K562 (cell line): ENCODE results near the gene DNAJC6. TPM values are rescaled to one million over a fixed set of nuclear protein-coding genes. Genes with fewer than 3 reads are reported as not detected.

Experiments
- E2F1 ChIP-seq: sonication (generic); formaldehyde crosslinking; IDR thresholded peaks from 2 replicates; pipeline ENCODE4 v1.8.1; 2023; ENCODE audit warnings: mild to moderate bottlenecking, missing genetic modification reagents, moderate library complexity
- ETS2 ChIP-seq: IDR thresholded peaks from 2 replicates; pipeline ENCODE4 v1.6.1; 2016; ENCODE audit warnings: borderline replicate concordance, missing genetic modification characterization, mild to moderate bottlenecking, moderate library complexity, missing compliant biosample characterization; ENCODE audit not compliant: poor library complexity, severe bottlenecking
- PTRF ChIP-seq: fragments of 450-650 bp; IDR thresholded peaks from 2 replicates; pipeline ENCODE4 v1.6.1; 2016; ENCODE audit warnings: mild to moderate bottlenecking, missing genetic modification characterization, missing compliant biosample characterization
- SUPT5H ChIP-seq: fragments of 450-650 bp; IDR thresholded peaks from 2 replicates; pipeline ENCODE4 v1.6.1; 2016
- TAF1 ChIP-seq: IDR thresholded peaks from 2 replicates; pipeline ENCODE4 v1.6.1; 2011; ENCODE audit warnings: mild to moderate bottlenecking, low read length, moderate library complexity; ENCODE audit not compliant: insufficient read depth, control insufficient read depth, severe bottlenecking; ENCODE audit errors: extremely low read depth
- ZFP91 ChIP-seq: sonication (generic); formaldehyde crosslinking; IDR thresholded peaks from 2 replicates; pipeline ENCODE4 v1.8.0; 2022; ENCODE audit warnings: mild to moderate bottlenecking, missing genetic modification reagents
- ZNF445 ChIP-seq: fragments of 250-450 bp; sonication (Bioruptor Pico); IDR thresholded peaks from 2 replicates; pipeline ENCODE4 v1.4.0; 2020; ENCODE audit warnings: low read depth, mild to moderate bottlenecking, moderate library complexity
- polyA plus RNA-seq, 8 experiments: library from polyadenylated mRNA; depleted of rRNA in 4 of 8; stranded (reverse) in 5 of 8; unstranded in 3 of 8; fragments of >200 nt; fragmentation: Nextera tagmentation in 2 of 8; fragmentation: Illumina TruSeq in 1 of 8; extraction: Ambion mirVana in 2 of 8; extraction: Trizol in 1 of 8; gene quantifications; 2 replicates each; pipeline versions ENCODE4 v1.2.1 to v1.2.3, GENCODE V29; 2011 to 2014; ENCODE audit warnings: inconsistent platforms in 1 of 8, missing spikeins in 1 of 8
- total RNA-seq, 7 experiments: library from RNA; depleted of rRNA in 6 of 7; stranded (reverse); fragments of >200 nt in 6 of 7; fragmentation: Illumina TruSeq in 2 of 7; extraction: Trizol in 2 of 7; gene quantifications; 2 replicates each; pipeline versions ENCODE4 v1.2.1 to v1.2.3, GENCODE V29; 2011 to 2021; ENCODE audit warnings: low replicate concordance in 1 of 7
- TF ChIP-seq, protein P1 (sequence below): fragments of 200-600 bp; sonication (generic); IDR thresholded peaks from one replicate; pipeline ENCODE4 v1.6.1; 2012; ENCODE audit warnings: mild to moderate bottlenecking, low read depth, low read length, inconsistent platforms

The DNAJC6 gene
- total and polyA plus RNA-seq, 9 of the 15 experiments (the other 6 are each of a cell fraction or from before 2014, with no cell fraction given) = 6.7 to 78.7 (median 28.0) TPM

- TF ChIP-seq, protein P1, sequence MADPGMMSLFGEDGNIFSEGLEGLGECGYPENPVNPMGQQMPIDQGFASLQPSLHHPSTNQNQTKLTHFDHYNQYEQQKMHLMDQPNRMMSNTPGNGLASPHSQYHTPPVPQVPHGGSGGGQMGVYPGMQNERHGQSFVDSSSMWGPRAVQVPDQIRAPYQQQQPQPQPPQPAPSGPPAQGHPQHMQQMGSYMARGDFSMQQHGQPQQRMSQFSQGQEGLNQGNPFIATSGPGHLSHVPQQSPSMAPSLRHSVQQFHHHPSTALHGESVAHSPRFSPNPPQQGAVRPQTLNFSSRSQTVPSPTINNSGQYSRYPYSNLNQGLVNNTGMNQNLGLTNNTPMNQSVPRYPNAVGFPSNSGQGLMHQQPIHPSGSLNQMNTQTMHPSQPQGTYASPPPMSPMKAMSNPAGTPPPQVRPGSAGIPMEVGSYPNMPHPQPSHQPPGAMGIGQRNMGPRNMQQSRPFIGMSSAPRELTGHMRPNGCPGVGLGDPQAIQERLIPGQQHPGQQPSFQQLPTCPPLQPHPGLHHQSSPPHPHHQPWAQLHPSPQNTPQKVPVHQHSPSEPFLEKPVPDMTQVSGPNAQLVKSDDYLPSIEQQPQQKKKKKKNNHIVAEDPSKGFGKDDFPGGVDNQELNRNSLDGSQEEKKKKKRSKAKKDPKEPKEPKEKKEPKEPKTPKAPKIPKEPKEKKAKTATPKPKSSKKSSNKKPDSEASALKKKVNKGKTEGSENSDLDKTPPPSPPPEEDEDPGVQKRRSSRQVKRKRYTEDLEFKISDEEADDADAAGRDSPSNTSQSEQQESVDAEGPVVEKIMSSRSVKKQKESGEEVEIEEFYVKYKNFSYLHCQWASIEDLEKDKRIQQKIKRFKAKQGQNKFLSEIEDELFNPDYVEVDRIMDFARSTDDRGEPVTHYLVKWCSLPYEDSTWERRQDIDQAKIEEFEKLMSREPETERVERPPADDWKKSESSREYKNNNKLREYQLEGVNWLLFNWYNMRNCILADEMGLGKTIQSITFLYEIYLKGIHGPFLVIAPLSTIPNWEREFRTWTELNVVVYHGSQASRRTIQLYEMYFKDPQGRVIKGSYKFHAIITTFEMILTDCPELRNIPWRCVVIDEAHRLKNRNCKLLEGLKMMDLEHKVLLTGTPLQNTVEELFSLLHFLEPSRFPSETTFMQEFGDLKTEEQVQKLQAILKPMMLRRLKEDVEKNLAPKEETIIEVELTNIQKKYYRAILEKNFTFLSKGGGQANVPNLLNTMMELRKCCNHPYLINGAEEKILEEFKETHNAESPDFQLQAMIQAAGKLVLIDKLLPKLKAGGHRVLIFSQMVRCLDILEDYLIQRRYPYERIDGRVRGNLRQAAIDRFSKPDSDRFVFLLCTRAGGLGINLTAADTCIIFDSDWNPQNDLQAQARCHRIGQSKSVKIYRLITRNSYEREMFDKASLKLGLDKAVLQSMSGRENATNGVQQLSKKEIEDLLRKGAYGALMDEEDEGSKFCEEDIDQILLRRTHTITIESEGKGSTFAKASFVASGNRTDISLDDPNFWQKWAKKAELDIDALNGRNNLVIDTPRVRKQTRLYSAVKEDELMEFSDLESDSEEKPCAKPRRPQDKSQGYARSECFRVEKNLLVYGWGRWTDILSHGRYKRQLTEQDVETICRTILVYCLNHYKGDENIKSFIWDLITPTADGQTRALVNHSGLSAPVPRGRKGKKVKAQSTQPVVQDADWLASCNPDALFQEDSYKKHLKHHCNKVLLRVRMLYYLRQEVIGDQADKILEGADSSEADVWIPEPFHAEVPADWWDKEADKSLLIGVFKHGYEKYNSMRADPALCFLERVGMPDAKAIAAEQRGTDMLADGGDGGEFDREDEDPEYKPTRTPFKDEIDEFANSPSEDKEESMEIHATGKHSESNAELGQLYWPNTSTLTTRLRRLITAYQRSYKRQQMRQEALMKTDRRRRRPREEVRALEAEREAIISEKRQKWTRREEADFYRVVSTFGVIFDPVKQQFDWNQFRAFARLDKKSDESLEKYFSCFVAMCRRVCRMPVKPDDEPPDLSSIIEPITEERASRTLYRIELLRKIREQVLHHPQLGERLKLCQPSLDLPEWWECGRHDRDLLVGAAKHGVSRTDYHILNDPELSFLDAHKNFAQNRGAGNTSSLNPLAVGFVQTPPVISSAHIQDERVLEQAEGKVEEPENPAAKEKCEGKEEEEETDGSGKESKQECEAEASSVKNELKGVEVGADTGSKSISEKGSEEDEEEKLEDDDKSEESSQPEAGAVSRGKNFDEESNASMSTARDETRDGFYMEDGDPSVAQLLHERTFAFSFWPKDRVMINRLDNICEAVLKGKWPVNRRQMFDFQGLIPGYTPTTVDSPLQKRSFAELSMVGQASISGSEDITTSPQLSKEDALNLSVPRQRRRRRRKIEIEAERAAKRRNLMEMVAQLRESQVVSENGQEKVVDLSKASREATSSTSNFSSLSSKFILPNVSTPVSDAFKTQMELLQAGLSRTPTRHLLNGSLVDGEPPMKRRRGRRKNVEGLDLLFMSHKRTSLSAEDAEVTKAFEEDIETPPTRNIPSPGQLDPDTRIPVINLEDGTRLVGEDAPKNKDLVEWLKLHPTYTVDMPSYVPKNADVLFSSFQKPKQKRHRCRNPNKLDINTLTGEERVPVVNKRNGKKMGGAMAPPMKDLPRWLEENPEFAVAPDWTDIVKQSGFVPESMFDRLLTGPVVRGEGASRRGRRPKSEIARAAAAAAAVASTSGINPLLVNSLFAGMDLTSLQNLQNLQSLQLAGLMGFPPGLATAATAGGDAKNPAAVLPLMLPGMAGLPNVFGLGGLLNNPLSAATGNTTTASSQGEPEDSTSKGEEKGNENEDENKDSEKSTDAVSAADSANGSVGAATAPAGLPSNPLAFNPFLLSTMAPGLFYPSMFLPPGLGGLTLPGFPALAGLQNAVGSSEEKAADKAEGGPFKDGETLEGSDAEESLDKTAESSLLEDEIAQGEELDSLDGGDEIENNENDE = no peak
- no peak for TF ChIP-seq ZNF445 (CRISPR knock-in tag)
- TF ChIP-seq PTRF (tag) = no peak
- peak; percentile 93 for TF ChIP-seq ZFP91 (CRISPR knock-in tag)
- TF ChIP-seq TAF1 = peak; percentile 88
- no peak for TF ChIP-seq ETS2 (tag)
- TF ChIP-seq E2F1 (CRISPR knock-in tag) = peak; percentile 50; the same call in 1 of the 2 replicates
- peak; percentile 87 for TF ChIP-seq SUPT5H
Measured at GRCh38 chr1:65420590-65421350, 111.4 kb downstream of the DNAJC6 start, which contains the start of the genes LEPR and LEPROT (continued).
